ENCODE measurements around the gene SMIM21.

The SMIM21 gene
- 0 reads per million in 2 donors for total RNA-seq

DNA sequence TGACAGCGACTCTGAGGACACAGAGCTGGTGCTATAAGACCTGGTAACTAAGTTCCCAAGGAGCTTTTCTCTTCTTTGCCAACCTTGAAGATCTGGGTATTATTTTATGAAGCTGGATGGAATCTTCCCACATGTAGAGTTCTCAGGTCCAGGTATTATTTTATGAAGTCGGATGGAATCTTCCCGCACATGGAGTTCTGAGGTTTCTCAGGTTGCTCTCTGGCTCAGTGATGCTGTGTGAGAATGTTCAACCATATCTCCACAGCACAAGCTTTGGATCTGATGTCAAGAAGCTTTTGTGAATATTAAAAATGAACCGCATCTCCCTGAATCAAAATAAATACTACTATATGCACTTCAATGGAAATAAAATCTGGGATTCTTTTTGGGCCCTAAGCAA is at the start of gene SMIM21:
SMIM21 (minus strand) TSS at position 101 of the 400 bp plus-strand sequence. CDS start 140 bp downstream, outside the sequence.
- DNase-seq, result no peak

DNA sequence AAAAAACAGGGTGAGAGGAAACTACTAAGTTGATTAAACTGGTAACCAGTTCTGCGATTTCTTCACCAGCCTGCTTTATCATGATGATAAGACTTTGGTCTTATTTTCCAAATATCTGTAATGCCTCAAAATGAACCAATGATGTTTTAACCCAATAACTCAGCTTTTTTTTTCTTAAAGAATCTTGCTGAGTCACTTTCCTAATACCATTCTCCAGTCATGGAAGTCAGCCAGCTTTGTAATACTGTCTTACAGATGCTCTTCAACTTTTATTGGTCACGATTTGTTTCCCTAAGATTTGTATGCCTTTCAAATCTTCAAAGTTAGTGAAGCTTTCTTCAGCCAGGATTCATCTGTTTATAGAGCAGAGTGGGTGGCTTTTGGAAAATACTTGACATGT is 47.7 kb upstream of the SMIM21 start:
- DNase-seq, result no peak

DNA sequence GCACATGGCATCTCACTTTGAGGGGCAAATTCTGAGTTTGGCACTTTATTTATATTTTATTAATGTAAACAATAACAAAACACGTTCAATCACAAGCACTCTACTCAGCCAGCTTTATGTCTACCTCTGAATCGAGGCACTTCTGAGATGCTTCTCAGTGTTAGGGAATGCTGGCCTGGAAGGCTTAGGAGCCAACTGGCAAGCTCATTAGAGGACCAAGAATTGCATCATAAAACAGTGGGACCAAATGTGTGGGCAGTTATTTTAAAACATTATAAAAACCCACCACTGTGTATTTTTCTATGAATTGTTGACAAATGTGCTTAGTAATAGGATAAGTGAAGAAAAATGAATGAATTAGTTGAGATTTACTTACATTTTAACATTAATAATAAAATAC is 46.8 kb upstream of the SMIM21 start:
- no peak for DNase-seq

DNA sequence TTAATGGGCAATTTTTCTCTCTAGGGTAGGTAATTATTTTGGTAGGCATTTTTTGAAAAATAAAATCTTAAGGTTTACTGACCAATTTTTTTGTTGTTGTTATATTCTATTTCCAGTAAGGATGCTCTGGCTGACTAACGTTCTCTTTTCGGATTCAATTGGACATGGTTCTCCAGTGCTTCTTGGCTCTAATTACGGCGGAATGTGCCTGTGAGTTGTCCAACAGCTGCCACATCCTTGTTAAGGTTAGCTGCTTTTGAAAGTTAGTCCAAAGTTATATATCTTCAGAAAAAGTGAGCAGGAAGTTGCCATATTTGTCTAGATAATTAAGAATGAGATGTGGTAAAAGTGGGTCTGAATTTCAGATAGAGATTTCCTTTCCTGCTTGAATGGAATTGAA is 45.8 kb upstream of the SMIM21 start:
- no peak for DNase-seq

DNA sequence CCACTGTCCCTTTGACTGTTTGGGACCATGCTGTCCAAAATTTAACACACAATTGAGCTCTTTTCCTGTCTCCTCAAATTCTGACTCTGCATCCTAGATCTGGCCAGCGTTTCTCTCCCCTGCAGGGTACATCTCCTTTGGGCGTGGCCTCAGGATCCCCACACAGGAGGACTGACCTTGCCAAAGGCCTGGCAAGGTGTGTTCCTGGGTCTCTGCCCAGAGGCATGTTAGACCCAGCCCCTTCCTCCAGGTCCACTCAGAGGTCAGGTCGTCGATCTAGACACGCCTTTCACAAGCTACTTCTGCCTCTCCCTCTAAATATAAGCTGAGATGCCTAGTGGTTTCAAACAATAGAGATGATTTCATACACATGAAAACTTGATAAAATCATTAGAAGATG is 45.4 kb upstream of the SMIM21 start:
- no peak for DNase-seq

DNA sequence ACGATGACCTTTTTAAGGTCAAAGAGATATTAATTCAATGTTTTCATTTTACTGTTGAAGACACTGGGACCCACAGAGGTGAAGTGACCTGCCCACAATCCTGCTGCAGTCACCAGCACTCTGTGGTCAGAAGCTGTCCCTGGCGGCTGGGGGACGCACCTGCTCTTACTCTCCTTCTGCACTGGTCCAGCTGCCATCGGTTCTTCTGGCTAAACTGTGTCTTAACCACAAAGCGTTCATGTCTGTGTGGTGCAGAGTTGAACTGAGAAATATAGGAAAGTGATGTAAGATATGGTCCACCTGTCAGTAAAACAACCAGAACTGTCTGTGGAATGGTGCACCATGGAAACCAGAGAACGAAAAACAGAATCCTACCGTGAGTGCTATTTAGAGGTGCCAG is 44.9 kb upstream of the SMIM21 start:
- DNase-seq, result no peak

DNA sequence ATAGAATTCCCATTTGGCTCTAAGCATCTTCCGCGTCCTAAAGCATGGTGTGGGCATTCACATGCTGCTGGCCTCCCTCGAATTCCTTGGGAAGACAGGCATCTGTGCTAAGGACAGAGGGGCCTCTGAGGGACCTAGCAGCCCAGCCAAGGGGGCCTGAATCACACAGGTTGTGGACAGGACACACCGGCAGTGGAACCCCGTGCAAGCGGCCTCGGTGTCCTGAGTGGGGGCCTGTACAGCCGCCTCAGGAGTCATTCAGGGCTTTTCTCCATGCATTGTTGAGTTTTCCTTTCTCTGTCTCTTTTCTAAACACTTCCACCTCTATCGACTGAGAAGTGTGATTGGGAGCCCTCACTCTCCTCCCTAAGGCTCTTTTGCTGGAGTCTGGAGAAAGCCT is 44.3 kb upstream of the SMIM21 start:
- DNase-seq, result no peak

DNA sequence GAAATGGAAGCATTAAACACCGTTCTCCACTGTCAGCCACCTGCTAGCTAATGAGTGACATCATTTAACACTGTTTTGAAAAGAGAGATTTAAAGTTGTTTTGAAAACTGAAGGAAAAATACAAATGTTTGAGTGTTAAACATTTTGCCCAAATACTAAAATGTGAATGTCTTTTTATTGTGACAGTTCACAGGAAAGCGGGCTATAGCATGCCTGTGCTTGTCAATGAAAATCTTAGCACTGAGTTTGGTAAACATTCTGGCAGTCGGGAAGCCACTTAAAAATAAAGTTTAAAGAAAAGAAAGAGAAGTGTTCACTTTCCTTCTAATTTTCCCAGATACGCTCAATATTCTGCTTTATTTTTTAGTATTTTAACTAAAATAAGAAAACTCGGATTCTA is 40.3 kb upstream of the SMIM21 start:
- DNase-seq, result no peak

DNA sequence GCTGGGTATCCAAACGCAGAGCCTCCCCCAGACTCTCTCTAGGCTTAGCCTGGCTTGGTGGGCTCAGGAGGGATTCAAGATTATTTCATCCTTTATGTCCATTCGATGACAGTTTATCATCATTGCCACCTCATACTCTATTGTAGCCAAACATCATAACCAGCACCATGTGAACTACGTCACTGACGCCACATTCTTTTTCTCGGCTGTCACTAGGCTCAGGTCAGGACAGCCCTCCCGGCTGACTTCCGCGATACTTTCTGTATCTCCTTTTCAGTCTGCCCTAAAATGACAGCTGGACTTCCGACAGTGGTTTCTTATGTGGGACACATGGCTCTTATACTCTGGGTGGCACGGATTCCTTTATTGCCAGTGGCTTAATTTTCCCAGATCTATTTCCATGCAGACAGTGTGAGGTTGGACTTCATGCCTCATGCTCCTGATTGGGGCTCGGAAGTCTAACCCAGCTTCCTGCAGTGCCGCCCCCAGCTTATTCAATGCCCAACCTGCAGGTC is 39.8 kb upstream of the SMIM21 start:
- DNase-seq, result no peak

DNA sequence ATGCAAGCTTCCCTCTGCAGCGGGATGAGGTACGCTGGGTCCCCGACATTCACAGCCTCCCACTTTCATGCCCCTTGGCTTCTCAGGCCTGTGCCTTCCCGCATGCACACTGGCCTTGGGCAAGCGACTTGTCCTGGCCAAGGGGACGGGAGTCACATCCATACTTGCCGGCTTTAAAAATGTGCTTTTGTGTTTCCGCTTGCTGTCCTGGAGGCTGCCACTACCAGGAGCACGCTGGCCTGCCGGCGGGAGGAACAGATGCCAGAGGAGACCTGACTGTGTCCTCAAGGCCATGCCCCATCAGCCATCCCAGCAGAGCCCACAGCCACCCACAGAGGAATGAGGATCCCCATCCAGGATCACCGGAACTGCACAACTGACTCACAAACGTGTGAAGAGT is 36.9 kb upstream of the SMIM21 start:
- no peak for DNase-seq

DNA sequence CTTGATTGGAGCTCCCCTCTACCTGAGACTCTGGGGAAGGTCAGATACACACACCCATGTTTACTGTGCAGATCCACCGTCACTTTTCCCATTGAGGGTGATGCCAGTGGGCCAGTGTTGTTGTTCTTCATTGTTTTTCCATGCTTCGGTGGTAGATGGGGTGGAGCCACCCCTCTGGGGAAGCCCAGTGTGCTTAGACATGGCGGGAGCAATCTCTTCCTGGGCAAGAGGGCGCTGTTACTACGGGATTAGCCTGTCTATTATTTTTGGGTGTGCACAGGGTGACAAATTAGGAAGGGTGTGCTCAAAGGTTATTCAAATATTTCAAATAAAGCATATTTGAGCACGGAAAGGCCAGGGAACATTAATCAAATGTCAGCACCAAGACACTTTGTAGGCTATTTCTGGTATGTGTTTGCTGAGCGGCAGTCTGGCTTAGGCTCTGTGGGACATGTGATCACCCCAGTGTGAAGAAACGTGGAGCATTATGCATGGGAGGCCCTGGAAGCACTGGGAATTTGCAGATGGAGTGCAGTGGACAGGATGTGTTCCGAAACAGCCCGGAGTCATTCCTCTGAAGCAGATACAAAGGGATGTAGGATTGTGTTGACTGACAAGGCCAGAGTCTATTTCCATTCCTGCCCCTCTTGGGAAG is 34.8 kb upstream of the SMIM21 start:
- DNase-seq, result no peak

DNA sequence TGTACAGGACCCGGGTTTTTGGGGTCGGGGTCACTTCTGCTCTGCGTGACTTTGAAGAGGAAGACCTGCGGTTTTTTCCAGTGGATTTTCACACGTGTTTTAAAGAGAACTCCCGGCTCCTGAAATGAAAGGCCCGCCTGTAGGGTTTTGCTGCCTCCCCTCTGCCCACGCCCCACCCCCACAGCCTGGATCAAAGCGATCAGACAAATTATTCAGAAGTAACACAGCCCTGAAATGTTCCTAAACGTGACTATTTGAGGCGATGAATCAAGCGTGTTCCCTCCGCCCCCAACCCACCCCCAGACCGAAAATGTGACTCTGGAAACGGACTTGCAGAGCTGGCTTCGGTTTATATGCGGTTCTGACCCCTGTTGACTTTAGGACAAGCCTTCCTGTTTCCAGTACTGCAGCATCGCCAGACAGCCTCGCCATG is 28.7 kb upstream of the SMIM21 start:
- no peak for DNase-seq

DNA sequence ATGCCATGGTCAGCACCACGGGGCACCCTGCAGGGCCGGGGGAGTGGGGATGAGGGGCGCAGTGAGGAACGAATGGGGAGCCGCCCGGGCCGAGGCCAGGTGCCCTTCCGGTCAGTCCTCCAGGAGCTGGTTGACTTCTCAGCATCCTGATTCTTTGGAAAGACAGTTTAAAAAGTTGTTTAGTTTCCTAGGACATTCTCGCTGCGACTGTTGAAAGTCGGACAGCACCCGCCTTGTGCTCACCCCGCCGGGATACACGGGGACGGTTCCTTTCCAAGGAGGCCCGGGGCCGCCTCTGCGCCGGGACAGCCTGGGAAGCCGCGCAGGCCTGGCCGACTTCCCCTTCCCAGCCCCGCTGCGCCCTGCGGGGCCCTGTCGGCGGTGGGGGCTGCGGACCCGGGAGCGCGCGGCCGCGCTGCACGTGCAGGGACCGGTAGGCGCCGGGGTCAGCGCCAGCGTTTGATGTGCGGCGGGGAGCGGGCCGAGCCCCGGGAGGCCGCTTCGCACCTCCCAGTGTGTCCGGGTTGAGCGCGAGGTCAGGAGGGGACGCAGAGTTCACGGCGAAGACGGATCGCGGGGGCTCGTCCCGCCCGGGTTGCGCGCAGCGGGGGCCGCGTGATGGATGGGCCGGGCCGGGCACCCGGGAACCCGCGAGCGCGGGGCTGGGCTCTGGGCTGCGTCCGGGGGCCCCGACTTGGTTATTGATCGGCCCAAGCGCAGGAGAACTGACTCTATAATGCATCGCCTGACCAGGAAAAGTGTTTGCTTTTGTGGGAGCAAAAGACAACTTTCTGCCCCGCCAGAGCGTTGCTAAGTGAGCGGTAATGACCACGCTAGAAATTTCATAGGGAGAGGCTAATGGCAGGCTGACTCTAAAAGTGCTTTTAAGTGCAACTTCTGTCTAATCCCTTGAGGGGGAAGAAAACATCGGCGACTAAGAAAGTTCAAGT is 28.0 kb upstream of the SMIM21 start:
- no peak for DNase-seq

DNA sequence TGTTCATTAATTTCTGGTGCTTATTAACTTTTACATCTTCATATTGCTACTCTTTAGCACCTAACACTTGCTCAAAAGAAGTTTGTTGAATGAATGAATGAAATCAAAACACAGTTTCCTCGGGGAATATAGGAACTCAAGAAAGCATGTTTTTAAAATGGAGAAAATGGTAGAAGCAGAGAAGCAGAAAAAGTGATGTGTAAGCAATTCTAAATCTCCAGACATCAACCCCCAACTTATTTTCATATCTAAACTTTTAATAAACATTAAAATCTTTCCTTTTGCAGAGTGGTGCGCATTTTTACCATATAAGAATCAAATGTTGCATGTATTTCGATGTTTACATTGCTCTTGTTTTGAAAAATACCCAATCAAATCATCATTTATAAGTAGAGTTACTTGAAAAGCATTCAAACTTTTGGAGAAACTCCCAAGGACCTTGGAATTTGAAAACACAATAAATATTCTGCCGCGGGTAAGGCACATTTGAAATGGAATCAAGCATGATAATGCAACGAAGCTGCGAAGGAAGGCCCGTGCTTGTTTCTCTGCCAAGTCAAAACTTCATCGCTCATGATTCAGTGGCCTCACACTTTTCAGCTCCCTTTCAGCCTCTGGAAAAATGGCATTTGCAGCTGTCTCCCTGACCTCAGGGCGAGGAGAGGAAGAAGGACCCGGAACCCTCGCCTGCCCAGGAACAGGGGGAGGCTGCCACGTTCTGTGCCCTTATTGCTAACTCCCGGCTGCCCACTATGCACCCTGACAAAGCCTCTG is 26.7 kb upstream of the SMIM21 start:
- no peak for DNase-seq

DNA sequence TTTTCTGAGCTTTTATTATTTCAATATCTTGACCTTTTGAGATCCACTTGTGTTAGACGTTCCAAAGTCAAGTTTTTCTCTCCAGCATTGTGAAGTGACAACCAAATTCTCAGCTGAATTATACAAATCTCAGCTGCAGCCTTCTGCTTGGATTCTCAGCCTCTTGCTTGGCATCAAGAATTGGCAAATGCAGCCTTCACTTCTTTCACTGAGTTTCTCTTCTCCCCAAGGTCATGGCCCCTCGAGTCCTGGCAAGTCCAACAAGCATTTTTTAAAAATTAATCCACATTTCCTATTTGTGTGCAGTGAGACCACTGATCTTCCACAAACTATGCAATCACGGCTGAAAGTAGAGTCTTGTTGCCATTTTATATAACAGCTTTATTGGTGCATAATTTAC is 23.4 kb upstream of the SMIM21 start:
- DNase-seq, result no peak

DNA sequence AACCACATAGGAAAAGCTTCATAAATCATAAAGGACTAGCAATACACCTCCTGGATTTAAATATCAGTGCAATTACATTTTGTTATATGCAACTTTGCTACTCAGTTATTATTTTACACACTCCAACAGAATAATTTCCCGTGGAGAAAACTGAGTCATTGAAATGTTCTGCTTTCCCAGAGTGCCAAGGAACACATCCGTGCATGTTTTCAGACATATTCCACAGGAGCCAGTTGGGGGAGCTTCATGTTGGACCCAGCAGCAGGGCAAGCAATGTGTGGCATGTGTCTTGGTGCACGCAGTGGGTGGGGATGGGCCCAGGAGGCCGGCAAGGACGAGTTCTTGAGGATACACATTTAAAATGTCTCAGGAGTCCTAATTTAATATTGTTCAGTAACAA is 14.4 kb upstream of the SMIM21 start:
- DNase-seq, result no peak

DNA sequence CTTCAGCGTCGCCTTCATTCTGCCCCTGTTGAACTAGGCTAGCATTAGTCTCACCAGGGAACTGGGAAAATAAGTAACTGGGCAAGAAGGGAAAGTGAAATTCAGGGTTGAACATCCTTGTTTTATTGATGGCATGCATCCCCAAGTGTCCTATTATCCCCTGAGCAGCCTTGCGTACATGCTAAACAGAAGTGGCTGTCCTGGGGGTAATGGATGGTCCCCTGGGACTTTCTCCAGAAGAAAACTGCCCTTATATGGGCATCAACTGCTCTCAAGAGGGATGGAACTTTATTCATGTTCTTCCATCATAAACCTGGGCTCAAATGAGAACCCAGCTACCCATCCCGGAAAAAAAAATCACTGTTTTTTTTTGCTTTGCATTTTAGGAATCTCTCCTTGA is 11.8 kb upstream of the SMIM21 start:
- no peak for DNase-seq

DNA sequence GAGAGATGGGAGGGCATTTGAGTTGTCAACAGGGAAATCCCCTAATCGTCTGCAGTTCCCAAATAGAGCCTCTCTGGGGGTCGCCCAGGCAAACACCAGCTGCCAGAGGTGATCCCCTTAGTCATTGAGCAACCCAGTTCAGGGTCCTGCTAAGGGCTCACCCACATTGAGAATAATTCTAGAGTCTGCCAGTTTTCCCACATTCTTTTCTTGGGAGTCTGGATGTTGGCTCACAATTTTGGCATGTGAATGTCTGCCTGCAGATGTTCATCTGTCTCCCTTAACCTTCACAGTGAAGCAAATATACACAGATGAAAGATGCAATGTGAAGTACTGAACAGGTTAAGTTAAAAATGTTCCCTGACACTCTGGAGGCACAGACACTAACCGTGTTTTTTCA is 11.4 kb upstream of the SMIM21 start:
- no peak for DNase-seq

DNA sequence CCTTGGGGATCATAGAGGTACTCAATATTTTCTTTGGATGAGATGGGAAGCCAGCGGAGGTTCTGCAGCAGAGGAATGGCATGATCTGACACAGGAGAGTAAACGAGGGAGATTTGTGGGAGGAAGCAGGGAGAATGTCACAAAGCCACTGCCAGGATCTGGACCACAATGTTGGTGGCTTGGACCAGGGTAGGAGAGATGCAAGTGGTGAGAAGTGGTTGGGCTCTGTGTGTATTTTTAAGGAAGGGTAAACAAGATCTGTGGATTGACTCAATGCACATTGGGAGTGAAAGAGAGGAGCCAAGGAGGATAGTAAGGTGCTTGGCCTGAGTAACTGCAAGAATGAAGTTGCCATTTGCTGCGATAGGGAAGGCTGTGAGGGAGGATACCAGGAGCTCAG is 10.5 kb upstream of the SMIM21 start:
- no peak for DNase-seq

DNA sequence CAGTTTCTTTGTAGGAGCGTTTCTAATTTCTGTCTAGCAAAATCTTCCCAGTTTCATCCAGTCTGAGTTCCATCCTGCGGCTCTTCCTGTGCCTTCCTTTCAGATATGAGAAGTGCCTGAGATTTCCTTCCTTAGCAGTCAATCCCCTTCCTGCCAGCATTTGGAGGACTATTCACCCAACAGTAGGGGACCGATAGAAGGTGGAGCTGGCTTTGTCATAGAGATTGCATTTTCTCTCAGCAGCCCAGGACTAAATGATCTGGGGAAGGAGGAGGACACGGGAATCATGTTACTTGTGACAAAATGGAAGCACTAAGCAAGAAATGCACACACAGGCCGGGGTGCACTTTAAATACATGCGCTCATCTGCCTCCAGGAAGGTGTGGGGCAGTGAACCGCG is 5.6 kb upstream of the SMIM21 start:
- DNase-seq, result no peak

DNA sequence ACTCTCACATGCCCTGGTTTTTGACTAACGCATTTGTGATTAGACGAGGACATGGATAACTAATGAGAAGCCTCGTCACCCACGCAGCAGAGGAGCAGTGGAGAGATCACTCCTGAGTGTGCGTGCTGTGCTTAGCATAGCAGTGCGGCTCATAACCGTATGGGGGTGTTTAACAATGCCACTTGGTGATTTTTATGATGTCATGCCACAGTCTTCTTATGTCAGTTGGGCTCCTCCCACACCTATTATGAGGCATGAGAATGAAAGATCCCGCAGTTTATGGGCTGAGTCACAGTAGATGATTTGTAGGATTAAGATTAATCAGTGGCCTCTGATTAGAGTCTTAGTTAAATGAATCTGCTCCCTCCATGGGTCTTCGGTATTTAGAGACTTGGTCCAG is 2.5 kb upstream of the SMIM21 start:
- no peak for DNase-seq

DNA sequence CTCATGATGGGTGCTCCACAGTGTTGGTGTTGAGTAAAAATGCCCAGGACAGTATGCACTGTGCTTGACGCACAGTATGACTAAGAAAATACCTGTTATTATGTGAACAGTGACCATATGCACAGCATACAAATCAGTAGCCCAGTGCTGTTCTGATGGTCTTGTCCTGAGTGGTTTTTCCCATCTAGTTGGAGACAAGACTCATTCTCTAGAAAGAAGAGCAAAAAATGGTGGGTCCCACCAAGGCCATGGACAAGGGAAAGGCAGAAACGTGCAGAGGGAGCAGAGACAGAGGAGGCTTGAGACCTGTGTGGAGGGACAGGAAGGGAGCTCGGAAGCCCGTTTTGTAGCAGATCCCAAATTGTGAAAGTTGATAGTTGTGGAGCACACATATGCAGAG is 987 bp upstream of the SMIM21 start:
- no peak for DNase-seq

DNA sequence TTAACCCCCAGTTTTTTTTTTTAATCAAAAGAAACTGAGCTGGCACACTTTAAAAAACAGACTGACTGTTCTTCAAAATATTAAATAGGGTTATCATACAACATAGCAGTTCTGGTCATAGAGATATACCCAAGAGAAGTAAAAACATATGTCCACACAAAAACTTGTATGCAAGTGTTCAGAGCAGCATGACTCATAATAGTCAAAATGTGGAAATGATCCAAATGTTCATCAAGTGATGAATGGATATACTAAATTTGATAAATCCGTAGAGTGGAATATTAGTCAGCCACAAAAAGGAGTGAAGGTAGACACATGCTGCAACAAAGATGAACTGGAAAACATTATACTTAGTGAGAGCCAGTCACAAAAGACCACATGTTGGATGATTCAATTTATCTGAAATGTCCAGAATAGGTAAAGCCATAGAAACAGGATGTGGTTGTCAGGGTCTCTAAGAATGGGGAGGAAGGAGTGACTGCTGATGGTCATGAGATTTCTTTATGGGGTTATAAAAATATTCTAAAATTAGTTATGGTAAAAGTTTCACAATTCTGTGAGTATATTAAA is 5.1 kb downstream of the SMIM21 start:
- no peak for DNase-seq
